Upper lobe of left lung (tissue), 4 donors: Measurements from ENCODE around the gene PI4K2A.

Experiments used
- POLR2A ChIP-seq, 4 donors: fragments of 450-650 bp; IDR thresholded peaks; one replicate each; pipeline ENCODE4 v1.5.1; 2016 to 2017; ENCODE audit warnings: antibody characterized with exemption in 4 of 4, mild to moderate bottlenecking in 2 of 4
- TF ChIP-seq, protein P1 (sequence below), 6 experiments: fragments of 450-650 bp in 4 of 6; fragments of 200-600 bp in 2 of 6; sonication (generic) in 2 of 6; IDR thresholded peaks; one replicate each; pipeline ENCODE4 v1.5.1; 2016 to 2019; ENCODE audit warnings: antibody characterized with exemption in 6 of 6

GRCh38 chr10:97608991-97609561, 31.4 kb upstream of the PI4K2A start:
- TF ChIP-seq, protein P1, sequence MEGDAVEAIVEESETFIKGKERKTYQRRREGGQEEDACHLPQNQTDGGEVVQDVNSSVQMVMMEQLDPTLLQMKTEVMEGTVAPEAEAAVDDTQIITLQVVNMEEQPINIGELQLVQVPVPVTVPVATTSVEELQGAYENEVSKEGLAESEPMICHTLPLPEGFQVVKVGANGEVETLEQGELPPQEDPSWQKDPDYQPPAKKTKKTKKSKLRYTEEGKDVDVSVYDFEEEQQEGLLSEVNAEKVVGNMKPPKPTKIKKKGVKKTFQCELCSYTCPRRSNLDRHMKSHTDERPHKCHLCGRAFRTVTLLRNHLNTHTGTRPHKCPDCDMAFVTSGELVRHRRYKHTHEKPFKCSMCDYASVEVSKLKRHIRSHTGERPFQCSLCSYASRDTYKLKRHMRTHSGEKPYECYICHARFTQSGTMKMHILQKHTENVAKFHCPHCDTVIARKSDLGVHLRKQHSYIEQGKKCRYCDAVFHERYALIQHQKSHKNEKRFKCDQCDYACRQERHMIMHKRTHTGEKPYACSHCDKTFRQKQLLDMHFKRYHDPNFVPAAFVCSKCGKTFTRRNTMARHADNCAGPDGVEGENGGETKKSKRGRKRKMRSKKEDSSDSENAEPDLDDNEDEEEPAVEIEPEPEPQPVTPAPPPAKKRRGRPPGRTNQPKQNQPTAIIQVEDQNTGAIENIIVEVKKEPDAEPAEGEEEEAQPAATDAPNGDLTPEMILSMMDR (IDR thresholded peaks at IDR 0.05) = no peak
- TF ChIP-seq POLR2A (IDR thresholded peaks at IDR 0.05) = no peak
